ENCODE data around the gene HES2. TPM values are rescaled to one million over a fixed set of nuclear protein-coding genes. Genes with fewer than 3 reads are reported as not detected.

The HES2 gene
- total RNA-seq, result under 1 TPM in 3 of 9 donors, not detected in 6; 0.07 to 0.18 (median 0.14) TPM
- under 1 TPM in 2 of 3 donors, not detected in 1; 0.04 to 0.10 TPM for polyA plus RNA-seq
- long read RNA-seq, donor 1, result 0 reads
- long read RNA-seq, donor 2, result 0 reads
- long read RNA-seq, donor 3, result 0 reads
- long read RNA-seq, donor 4, result 0 reads
- long read RNA-seq, donor 5, result 0 reads
- long read RNA-seq, donor 6, result 0 reads
- long read RNA-seq, donor 7, result 0 reads
- long read RNA-seq, donor 8, result 0 reads
- long read RNA-seq, donor 9, result 0 reads
- long read RNA-seq, donor 10, result 0 reads

GRCh38 chr1:6419804-6420453, at the start of gene HES2:
Gene HES2 (minus strand): TSS chr1:6419919. CDS start chr1:6419820, 99 bp downstream.
- no peak for DNase-seq
- 0 to 2% (median 1%) methylated on average over 7 to 61 of the region's 62 CpGs; no CpG with 5 or more reads in 1 of the 4 donors for WGBS, 4 donors

GRCh38 chr1:6468729-6469461, 49.2 kb upstream of the HES2 start:
- Histone ChIP-seq H3K4me3 (no peak overlapping the region), H3K27me3 (no peaks in the 10 kb centered on the region), H3K36me3 (replicated peaks in 1 of 2) (peaks cover 0 to 66% of the 10 kb centered on the region in 2 donors), H3K27ac (no peak overlapping the region), H3K4me1 (replicated peaks in 1 of 2) (no peaks in the 10 kb centered on the region), H3K9me3 (replicated peaks in 1 of 3) (no peaks in the 10 kb centered on the region)
- intact Hi-C loops (cut with DNase I), result no loop called here
- TF ChIP-seq, protein P1, sequence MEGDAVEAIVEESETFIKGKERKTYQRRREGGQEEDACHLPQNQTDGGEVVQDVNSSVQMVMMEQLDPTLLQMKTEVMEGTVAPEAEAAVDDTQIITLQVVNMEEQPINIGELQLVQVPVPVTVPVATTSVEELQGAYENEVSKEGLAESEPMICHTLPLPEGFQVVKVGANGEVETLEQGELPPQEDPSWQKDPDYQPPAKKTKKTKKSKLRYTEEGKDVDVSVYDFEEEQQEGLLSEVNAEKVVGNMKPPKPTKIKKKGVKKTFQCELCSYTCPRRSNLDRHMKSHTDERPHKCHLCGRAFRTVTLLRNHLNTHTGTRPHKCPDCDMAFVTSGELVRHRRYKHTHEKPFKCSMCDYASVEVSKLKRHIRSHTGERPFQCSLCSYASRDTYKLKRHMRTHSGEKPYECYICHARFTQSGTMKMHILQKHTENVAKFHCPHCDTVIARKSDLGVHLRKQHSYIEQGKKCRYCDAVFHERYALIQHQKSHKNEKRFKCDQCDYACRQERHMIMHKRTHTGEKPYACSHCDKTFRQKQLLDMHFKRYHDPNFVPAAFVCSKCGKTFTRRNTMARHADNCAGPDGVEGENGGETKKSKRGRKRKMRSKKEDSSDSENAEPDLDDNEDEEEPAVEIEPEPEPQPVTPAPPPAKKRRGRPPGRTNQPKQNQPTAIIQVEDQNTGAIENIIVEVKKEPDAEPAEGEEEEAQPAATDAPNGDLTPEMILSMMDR (IDR thresholded peaks at IDR 0.05), result no peak
- TF ChIP-seq POLR2A (IDR thresholded peaks at IDR 0.05), result no peak
- no peak for DNase-seq
- WGBS, 4 donors, result 92 to 95% (median 93%) methylated on average over 8 to 13 of the region's 13 CpGs

More at GRCh38 chr1:6419804-6420453, at the start of gene HES2:
- Histone ChIP-seq H3K4me3 (peak within 1 kb of the TSS in 2 of 4 donors; percentile 4 to 50), H3K4me1 (replicated peaks in 1 of 2) (peaks cover 21 to 38% of the 10 kb centered on the region in 2 donors), H3K27me3 (peaks cover 73% of the 10 kb centered on the region), H3K27ac (no peak within 1 kb of the TSS), H3K36me3 (replicated peaks in 1 of 2) (no peaks in the 10 kb centered on the region), H3K9me3 (replicated peaks in 1 of 3) (no peaks in the 10 kb centered on the region)
- TF ChIP-seq POLR2A (IDR thresholded peaks at IDR 0.05), result no peak
- TF ChIP-seq, protein P1 (IDR thresholded peaks at IDR 0.05), result no peak
- intact Hi-C loops (cut with DNase I), result no loop called here

- H3K9me3 ChIP-seq (replicated peaks in 1 of 3), result no peaks in the 10 kb centered on the region
- TF ChIP-seq, protein P1 (IDR thresholded peaks at IDR 0.05), result no peak
- TF ChIP-seq POLR2A (IDR thresholded peaks at IDR 0.05), result no peak
- H3K4me1 ChIP-seq (replicated peaks in 1 of 2), result no peaks in the 10 kb centered on the region
- whole genome bisulfite sequencing, 4 donors, result 92 to 98% (median 94%) methylated on average over 18 to 30 of the region's 30 CpGs
- no peak for DNase-seq
- peaks cover 0 to 59% of the 10 kb centered on the region in 2 donors for H3K36me3 ChIP-seq (replicated peaks in 1 of 2)
- no peaks in the 10 kb centered on the region for H3K27me3 ChIP-seq
- intact Hi-C loops (cut with DNase I), result no loop called here
- no peak overlapping the region for H3K27ac ChIP-seq
- H3K4me3 ChIP-seq, result no peak overlapping the region
These were observed 48.3 kb upstream of the HES2 start for GRCh38 chr1:6467744-6468688.

All from adrenal gland (tissue), 19 donors.